Endothelial cell (in vitro differentiated cells): ENCODE measurements around the gene SPAAR. TPM values are rescaled to one million over a fixed set of nuclear protein-coding genes. Genes with fewer than 3 reads are reported as not detected.

Experiments used
- DNase-seq: peaks from one replicate; pipeline ENCODE4 v3.0.0; 2021; ENCODE audit warnings: low spot score
- H3K27ac Mint-ChIP-seq: one replicate; pipeline ENCODE4 v1.8.0; 2021; ENCODE audit warnings: mixed read lengths, inconsistent platforms; ENCODE audit not compliant: unreplicated experiment
- H3K27me3 Mint-ChIP-seq: one replicate; pipeline ENCODE4 v1.8.0; 2021; ENCODE audit warnings: mild to moderate bottlenecking, moderate library complexity, mixed read lengths, inconsistent platforms; ENCODE audit not compliant: unreplicated experiment
- H3K36me3 Mint-ChIP-seq: one replicate; pipeline ENCODE4 v1.8.0; 2021; ENCODE audit warnings: mild to moderate bottlenecking, low read depth, mixed read lengths, inconsistent platforms; ENCODE audit not compliant: unreplicated experiment
- H3K4me1 Mint-ChIP-seq: one replicate; pipeline ENCODE4 v1.8.0; 2021; ENCODE audit warnings: mild to moderate bottlenecking, mixed read lengths, inconsistent platforms; ENCODE audit not compliant: unreplicated experiment
- H3K4me3 Mint-ChIP-seq: one replicate; pipeline ENCODE4 v1.8.0; 2021; ENCODE audit warnings: mild to moderate bottlenecking, mixed read lengths, inconsistent platforms; ENCODE audit not compliant: unreplicated experiment
- H3K9me3 Mint-ChIP-seq: one replicate; pipeline ENCODE4 v1.8.0; 2021; ENCODE audit warnings: mixed read lengths, inconsistent platforms; ENCODE audit not compliant: unreplicated experiment
- total RNA-seq: library from RNA; stranded (reverse); fragmentation: NEBNext Ultra II Directional; extraction: Animal tissue kit (Norgen Biotek cat#: 25700); gene quantifications from one replicate; pipeline ENCODE4 v1.2.1, GENCODE V29; 2021; ENCODE audit not compliant: unreplicated experiment
- TF ChIP-seq, protein P1 (sequence below): fragments of 200-600 bp; sonication (generic); IDR thresholded peaks from one replicate; pipeline ENCODE4 v1.5.0; 2021; ENCODE audit warnings: antibody characterized with exemption; ENCODE audit not compliant: unreplicated experiment

SPAAR gene
- total RNA-seq, 1 donor from 2014 or later, result 32.0 TPM

DNA sequence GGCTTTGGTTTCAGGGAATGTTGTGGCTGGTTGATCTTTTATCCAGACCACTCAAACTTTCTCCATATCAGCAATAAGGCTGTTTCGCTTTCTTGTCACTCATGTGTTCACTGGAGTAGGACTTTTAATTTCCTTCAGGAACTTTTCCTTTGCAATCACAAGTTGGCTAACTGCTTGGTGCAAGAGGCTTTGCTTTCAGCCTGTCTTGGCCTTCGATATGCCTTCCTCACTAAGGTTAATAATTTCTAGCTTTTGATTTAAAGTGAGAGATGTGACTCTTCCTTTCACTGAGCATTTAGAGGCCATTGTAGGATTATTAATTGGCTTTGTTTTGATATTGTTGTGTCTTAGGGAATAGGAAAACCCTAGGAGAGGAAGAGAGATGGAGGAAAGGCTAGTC lies 10.3 kb upstream of the SPAAR start:
- peaks cover 4% of the 10 kb centered on the region for H3K27me3 Mint-ChIP-seq
- H3K9me3 Mint-ChIP-seq, result no peaks in the 10 kb centered on the region
- no peak for DNase-seq
- no peak overlapping the region for H3K4me3 Mint-ChIP-seq
- TF ChIP-seq, protein P1, sequence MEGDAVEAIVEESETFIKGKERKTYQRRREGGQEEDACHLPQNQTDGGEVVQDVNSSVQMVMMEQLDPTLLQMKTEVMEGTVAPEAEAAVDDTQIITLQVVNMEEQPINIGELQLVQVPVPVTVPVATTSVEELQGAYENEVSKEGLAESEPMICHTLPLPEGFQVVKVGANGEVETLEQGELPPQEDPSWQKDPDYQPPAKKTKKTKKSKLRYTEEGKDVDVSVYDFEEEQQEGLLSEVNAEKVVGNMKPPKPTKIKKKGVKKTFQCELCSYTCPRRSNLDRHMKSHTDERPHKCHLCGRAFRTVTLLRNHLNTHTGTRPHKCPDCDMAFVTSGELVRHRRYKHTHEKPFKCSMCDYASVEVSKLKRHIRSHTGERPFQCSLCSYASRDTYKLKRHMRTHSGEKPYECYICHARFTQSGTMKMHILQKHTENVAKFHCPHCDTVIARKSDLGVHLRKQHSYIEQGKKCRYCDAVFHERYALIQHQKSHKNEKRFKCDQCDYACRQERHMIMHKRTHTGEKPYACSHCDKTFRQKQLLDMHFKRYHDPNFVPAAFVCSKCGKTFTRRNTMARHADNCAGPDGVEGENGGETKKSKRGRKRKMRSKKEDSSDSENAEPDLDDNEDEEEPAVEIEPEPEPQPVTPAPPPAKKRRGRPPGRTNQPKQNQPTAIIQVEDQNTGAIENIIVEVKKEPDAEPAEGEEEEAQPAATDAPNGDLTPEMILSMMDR, result no peak
- peaks cover 13% of the 10 kb centered on the region for H3K4me1 Mint-ChIP-seq
- H3K27ac Mint-ChIP-seq, result peak overlapping the region; percentile 40
- H3K36me3 Mint-ChIP-seq, result no peaks in the 10 kb centered on the region

DNA sequence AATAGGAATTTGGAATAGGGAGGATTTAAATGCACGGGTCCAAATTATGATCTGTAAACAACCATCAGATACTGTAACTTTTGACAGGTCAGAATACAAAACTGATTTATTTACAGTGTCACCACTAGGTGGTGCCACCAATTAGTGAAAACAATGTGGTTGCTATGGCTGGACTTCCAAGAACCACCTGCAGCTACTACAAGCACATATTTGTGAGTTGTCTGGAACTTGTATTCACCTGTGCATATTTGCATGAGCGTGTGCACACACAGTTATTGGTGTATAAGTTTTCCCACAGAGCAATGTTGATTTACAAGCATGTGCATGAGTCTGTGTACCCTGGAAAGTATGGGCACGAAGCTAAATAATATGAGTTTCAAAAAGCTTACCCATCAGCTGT lies 6.2 kb upstream of the SPAAR start:
- peak; percentile 45 for DNase-seq
- no peak overlapping the region for H3K4me3 Mint-ChIP-seq
- no peaks in the 10 kb centered on the region for H3K36me3 Mint-ChIP-seq
- H3K9me3 Mint-ChIP-seq, result no peaks in the 10 kb centered on the region
- H3K4me1 Mint-ChIP-seq, result peaks cover 49% of the 10 kb centered on the region
- no peak overlapping the region for H3K27ac Mint-ChIP-seq
- TF ChIP-seq, protein P1, result peak; percentile 94
- H3K27me3 Mint-ChIP-seq, result peaks cover 18% of the 10 kb centered on the region

DNA sequence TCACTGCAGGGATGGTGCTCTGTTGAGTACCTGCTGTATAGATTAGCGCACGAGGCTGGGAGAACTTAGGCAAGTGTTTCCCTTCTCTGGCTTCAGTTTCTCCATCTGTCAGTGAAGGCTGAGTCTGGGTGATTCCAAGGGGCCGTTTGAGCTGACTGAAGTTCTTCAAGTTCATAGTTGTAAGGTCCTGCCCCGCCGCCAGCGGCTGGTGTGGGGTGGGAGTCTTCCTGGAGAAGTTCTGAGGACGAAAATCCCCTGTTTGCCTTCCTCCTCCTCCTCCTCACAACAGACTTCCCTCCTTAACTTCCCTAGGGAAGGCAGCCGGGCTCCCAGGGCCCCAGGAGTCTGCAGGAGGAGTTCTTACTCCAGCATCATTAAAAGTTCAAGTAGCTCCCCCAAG lies 5.0 kb upstream of the SPAAR start:
- H3K9me3 Mint-ChIP-seq, result no peaks in the 10 kb centered on the region
- H3K27ac Mint-ChIP-seq, result peak overlapping the region; percentile 67
- no peak for DNase-seq
- no peaks in the 10 kb centered on the region for H3K36me3 Mint-ChIP-seq
- peaks cover 58% of the 10 kb centered on the region for H3K4me1 Mint-ChIP-seq
- H3K4me3 Mint-ChIP-seq, result no peak overlapping the region
- H3K27me3 Mint-ChIP-seq, result peaks cover 31% of the 10 kb centered on the region
- TF ChIP-seq, protein P1, result no peak

DNA sequence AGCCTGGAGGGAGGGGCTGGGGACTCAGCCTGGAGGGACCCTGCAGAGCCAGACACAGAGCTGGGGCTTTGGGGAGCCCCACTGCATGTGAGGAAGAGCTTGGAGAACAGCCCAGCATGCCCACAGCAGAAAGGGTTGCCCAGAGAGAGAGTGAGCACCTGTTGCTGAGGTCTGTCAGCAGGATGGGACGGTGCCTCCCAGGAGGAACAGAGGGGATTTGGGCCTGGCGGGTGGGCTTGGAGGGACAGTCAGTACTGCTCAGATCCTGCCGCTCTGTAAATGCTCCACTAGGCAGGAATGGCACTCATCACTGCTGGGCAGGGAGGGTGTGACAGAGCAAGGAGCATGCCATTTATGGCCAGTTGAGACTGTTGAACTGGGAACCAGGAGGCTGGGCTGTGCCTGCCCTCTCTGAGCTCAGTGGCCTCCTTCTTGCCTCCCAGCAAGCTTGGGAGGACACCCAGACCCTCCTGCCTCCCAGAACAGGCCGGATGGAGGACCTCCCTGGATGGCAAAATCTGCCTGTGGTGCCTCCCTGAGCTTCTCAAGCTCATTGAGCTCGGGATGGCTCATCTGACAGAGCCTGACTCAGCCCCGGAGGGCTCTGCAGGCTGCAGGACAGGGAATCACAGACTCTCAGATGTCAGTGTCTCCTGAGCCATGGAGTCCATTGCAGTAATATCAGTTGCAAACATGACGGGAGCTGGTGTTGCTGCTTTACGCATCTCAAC lies 4.1 kb upstream of the SPAAR start:
- Mint-ChIP-seq H3K4me1 (peaks cover 66% of the 10 kb centered on the region), H3K36me3 (peaks cover 3% of the 10 kb centered on the region), H3K27me3 (peaks cover 33% of the 10 kb centered on the region), H3K27ac (peak overlapping the region; percentile 75), H3K4me3 (peak overlapping the region; percentile 51), H3K9me3 (no peaks in the 10 kb centered on the region)
- no peak for DNase-seq
- TF ChIP-seq, protein P1, result no peak

DNA sequence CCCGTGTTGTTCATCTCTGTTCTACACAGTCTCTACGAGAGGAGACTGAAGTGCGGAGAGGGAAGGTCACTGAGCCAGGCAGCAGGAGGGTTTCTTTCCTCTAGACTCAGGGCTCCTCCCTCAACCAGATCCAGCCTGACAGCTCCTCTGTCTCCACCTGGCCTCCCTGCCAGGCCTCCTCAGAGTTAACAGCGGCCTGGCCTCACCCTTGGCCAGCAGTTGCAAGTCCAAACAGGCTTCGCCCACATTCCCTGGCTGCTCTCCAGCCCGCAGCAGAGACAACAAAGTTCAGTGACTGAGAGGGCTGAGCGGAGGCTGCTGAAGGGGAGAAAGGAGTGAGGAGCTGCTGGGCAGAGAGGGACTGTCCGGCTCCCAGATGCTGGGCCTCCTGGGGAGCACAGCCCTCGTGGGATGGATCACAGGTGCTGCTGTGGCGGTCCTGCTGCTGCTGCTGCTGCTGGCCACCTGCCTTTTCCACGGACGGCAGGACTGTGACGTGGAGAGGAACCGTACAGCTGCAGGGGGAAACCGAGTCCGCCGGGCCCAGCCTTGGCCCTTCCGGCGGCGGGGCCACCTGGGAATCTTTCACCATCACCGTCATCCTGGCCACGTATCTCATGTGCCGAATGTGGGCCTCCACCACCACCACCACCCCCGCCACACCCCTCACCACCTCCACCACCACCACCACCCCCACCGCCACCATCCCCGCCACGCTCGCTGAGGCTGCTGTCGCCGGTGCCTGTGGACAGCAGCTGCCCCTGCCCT lies 3.2 kb upstream of the SPAAR start, which contains the start of gene HRCT1:
TSS of gene HRCT1 (plus strand) at position 291 of the 768 bp plus-strand sequence. CDS start at position 377, 86 bp downstream.
- Mint-ChIP-seq H3K36me3 (peaks cover 7% of the 10 kb centered on the region), H3K27ac (peak within 1 kb of the TSS; percentile 99), H3K4me3 (peak within 1 kb of the TSS; percentile 51), H3K27me3 (peaks cover 36% of the 10 kb centered on the region), H3K9me3 (no peaks in the 10 kb centered on the region), H3K4me1 (peaks cover 75% of the 10 kb centered on the region)
- no peak for DNase-seq
- TF ChIP-seq, protein P1, result no peak
